ENCODE results near the gene APOBEC3A.

- TF ChIP-seq SMC3 (IDR thresholded peaks at IDR 0.05; ENCODE audit: borderline replicate concordance, low read length) (no peak), RFX5 (IDR thresholded peaks at IDR 0.05; ENCODE audit: low read depth, low read length) (no peak), ZNF217 (IDR thresholded peaks at IDR 0.05) (no peak), KDM1A (IDR thresholded peaks at IDR 0.05; ENCODE audit: borderline replicate concordance) (no peak)
Measured at GRCh38 chr22:38940811-38941384, 16.5 kb upstream of the APOBEC3A start.
